Thyroid gland (tissue), 4 donors: ENCODE measurements around the gene PDHX. TPM values are rescaled to one million over a fixed set of nuclear protein-coding genes. Genes with fewer than 3 reads are reported as not detected.

ENCODE experiments used
- DNase-seq, 2 donors: peaks; one replicate each; pipeline ENCODE4 v3.0.0-alpha.2; 2019
- H3K27ac ChIP-seq, 3 donors: fragments of 200-600 bp; sonication (generic); 1 replicate in 2 of 3; 2 replicates in 1 of 3; pipeline ENCODE4 v1.5.1; 2016 to 2019; ENCODE audit warnings: mild to moderate bottlenecking in 1 of 3, moderate library complexity in 1 of 3
- H3K27me3 ChIP-seq: fragments of 200-600 bp; sonication (generic); one replicate; pipeline ENCODE4 v1.5.1; 2019
- H3K36me3 ChIP-seq, 2 donors: fragments of 200-600 bp; sonication (generic); one replicate each; pipeline ENCODE4 v1.5.1; 2016 to 2019
- H3K4me1 ChIP-seq, 2 donors: fragments of 200-600 bp; sonication (generic); one replicate each; pipeline ENCODE4 v1.5.1; 2017 to 2019
- H3K4me3 ChIP-seq, 3 donors: fragments of 200-600 bp; sonication (generic); replicated peaks in 1 of 3; 1 replicate in 2 of 3; 2 replicates in 1 of 3; pipeline ENCODE4 v1.5.1; 2016; ENCODE audit warnings: mild to moderate bottlenecking in 1 of 3
- H3K9me3 ChIP-seq: fragments of 200-600 bp; sonication (generic); one replicate; pipeline ENCODE4 v1.5.1; 2017
- POLR2A ChIP-seq, 2 donors: fragments of 450-650 bp; IDR thresholded peaks; one replicate each; pipeline ENCODE4 v1.6.1; 2017; ENCODE audit warnings: antibody characterized with exemption in 2 of 2, mild to moderate bottlenecking in 2 of 2, moderate library complexity in 1 of 2
- WGBS, 2 donors: methylation state at CpG; one replicate each; pipeline ENCODE4 v1.1.5; 2017; 5-methylcytosine and 5-hydroxymethylcytosine counted together
- intact Hi-C: fragments of 100-400 bp; cut with DNase I; formaldehyde crosslinking; loops from one replicate; pipeline ENCODE4 v1.15.1; 2023
- total RNA-seq, 4 donors: library from RNA; depleted of rRNA; stranded (reverse); fragments of >200 nt; gene quantifications; one replicate each; pipeline ENCODE4 v1.2.3, GENCODE V29; 2016
- TF ChIP-seq, protein P1 (sequence below), 6 experiments: fragments of 200-600 bp in 3 of 6; fragments of 450-650 bp in 3 of 6; sonication (generic) in 3 of 6; IDR thresholded peaks; one replicate each; pipeline ENCODE4 v1.5.1; 2016 to 2019; ENCODE audit warnings: antibody characterized with exemption in 6 of 6, mild to moderate bottlenecking in 2 of 6, inconsistent platforms in 1 of 6, moderate library complexity in 1 of 6

PDHX gene
- total RNA-seq, 4 donors from 2014 or later: 30.8 to 35.2 (median 31.2) TPM

DNA sequence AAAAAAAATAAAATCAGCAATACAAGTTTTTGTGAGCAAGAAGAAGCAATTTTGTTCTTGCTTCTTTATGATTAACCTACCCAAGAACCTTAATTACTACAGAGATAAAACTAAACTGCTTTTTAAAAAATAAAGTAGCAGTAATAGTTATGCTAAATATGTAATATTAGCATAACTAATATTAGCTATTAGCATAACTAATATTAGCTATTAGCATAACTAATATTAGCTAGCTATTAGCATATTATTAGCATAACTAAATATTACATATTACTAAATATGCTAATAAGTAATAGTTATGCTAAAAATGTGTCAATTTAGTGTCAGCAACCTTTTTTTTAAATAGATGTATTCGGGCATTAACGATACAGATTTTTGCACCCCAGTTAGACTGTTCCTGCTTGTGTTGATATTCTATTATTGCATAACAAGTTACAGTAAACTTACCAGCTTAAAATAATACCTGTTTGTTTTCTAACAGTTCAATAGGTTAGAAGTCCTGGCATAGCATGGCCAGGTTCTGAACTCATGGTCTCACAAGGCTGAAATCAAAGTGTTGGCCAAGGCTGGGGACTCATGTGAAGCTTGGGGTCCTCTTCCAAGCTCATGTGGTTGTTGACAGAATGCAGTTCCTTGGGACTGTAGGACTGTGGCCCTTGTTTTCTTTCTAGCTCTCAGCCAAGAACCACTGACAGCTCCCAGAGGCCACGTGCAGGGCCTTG lies 48.4 kb downstream of the PDHX start:
- H3K27me3 ChIP-seq: no peaks in the 10 kb centered on the region
- DNase-seq: no peak
- WGBS, 2 donors: 61 to 80% methylated on average over 3 of the region's 3 CpGs
- peaks cover 3 to 7% of the 10 kb centered on the region in 2 donors for H3K4me1 ChIP-seq
- H3K4me3 ChIP-seq: no peak overlapping the region
- no peaks in the 10 kb centered on the region for H3K9me3 ChIP-seq
- H3K27ac ChIP-seq: no peak overlapping the region
- H3K36me3 ChIP-seq: peaks cover 4 to 9% of the 10 kb centered on the region in 2 donors
- TF ChIP-seq POLR2A (IDR thresholded peaks at IDR 0.05): no peak
- TF ChIP-seq, protein P1, sequence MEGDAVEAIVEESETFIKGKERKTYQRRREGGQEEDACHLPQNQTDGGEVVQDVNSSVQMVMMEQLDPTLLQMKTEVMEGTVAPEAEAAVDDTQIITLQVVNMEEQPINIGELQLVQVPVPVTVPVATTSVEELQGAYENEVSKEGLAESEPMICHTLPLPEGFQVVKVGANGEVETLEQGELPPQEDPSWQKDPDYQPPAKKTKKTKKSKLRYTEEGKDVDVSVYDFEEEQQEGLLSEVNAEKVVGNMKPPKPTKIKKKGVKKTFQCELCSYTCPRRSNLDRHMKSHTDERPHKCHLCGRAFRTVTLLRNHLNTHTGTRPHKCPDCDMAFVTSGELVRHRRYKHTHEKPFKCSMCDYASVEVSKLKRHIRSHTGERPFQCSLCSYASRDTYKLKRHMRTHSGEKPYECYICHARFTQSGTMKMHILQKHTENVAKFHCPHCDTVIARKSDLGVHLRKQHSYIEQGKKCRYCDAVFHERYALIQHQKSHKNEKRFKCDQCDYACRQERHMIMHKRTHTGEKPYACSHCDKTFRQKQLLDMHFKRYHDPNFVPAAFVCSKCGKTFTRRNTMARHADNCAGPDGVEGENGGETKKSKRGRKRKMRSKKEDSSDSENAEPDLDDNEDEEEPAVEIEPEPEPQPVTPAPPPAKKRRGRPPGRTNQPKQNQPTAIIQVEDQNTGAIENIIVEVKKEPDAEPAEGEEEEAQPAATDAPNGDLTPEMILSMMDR (IDR thresholded peaks at IDR 0.05): no peak
- intact Hi-C loops: no loop called here

DNA sequence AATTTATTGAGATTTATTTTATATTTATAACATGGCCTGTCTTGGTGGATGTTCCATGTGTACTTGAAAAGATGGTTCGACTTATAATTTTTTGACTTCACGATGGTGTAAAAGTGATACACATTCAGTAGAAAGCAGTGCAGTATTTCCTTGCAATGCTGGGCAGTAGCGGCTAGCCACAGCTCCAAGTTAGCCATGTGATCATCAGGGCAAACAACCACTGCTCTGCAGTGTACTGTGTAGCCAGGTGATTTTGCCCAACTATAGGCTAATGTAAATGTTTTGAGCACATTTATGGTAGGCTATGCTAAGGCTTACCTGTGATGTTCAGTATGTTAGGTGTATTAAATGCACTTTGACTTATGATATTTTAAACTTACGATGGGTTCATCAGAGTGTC lies 52.4 kb downstream of the PDHX start:
- WGBS, 2 donors: 97 to 98% methylated on average over 4 of the region's 4 CpGs
- no peak overlapping the region for H3K4me3 ChIP-seq
- peaks cover 4 to 18% of the 10 kb centered on the region in 2 donors for H3K36me3 ChIP-seq
- H3K27ac ChIP-seq: no peak overlapping the region
- H3K27me3 ChIP-seq: no peaks in the 10 kb centered on the region
- intact Hi-C loops: no loop called here
- TF ChIP-seq, protein P1 (IDR thresholded peaks at IDR 0.05): no peak
- TF ChIP-seq POLR2A (IDR thresholded peaks at IDR 0.05): no peak
- no peaks in the 10 kb centered on the region for H3K4me1 ChIP-seq
- DNase-seq: no peak
- no peaks in the 10 kb centered on the region for H3K9me3 ChIP-seq

DNA sequence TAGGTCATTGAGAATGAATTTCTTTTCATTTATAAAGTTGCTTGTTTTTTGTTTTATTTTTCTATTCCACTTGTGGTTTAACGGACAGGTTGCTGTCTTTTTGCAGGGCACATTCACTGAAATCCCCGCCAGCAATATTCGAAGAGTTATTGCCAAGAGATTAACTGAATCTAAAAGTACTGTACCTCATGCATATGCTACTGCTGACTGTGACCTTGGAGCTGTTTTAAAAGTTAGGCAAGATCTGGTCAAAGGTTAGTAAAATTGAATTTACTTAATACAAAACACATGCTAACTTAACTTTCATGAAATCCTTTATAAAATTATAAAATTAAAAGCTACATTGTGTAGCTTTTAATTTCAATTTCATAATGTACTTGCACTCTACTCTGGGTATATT lies 53.6 kb downstream of the PDHX start:
- no peak for DNase-seq
- 91 to 94% methylated on average over 3 of the region's 3 CpGs for WGBS, 2 donors

DNA sequence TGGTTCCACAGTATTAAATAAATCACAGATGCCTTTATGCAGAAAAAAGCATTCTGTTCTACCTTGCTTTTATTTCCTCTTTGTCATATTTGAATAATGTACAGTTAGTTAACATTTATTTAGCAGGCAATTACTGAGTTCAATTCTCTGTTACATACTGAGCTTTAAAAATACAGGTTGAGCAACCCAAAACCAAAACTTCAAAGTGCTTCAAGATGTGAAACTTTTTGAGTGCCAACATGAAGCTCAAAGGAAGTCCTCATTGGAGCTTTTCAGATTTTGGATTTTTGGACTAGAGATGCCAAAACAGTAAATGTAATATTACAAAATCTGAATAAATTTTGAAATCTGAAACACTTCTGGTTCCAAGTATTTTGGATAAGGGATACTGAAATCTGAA lies 54.1 kb downstream of the PDHX start:
- intact Hi-C loops: no loop called here
- Histone ChIP-seq H3K36me3 (peaks cover 4 to 18% of the 10 kb centered on the region in 2 donors), H3K27me3 (no peaks in the 10 kb centered on the region), H3K9me3 (no peaks in the 10 kb centered on the region), H3K4me1 (no peaks in the 10 kb centered on the region), H3K27ac (no peak overlapping the region), H3K4me3 (no peak overlapping the region)
- TF ChIP-seq, protein P1 (IDR thresholded peaks at IDR 0.05): no peak
- TF ChIP-seq POLR2A (IDR thresholded peaks at IDR 0.05): no peak
- no peak for DNase-seq

More for the DNA sequence above, 53.6 kb downstream of the PDHX start:
- no peaks in the 10 kb centered on the region for H3K27me3 ChIP-seq
- no peak overlapping the region for H3K4me3 ChIP-seq
- H3K9me3 ChIP-seq: no peaks in the 10 kb centered on the region
- H3K4me1 ChIP-seq: no peaks in the 10 kb centered on the region
- intact Hi-C loops: no loop called here
- H3K27ac ChIP-seq: no peak overlapping the region
- TF ChIP-seq POLR2A (IDR thresholded peaks at IDR 0.05): no peak
- TF ChIP-seq, protein P1 (IDR thresholded peaks at IDR 0.05): no peak
- H3K36me3 ChIP-seq: peaks cover 4 to 18% of the 10 kb centered on the region in 2 donors

DNA sequence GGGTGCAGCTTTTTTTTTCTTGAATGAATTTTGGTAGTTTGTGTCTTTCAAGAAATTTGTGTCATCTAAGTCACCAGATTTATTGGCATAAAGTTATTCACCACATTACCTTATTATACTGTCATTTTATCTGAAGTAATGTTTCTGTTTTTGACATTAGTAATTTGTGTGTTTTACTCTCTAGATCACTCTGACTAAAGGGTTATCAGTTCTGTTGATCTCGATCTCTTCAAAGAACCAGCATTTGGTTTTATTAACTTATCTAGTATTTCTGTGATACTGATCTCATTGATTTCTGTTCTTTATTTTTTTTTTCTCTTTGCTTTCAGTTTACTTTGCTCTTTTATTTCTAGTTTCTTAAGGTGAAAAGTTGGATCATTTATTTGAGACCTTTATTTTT lies 55.5 kb downstream of the PDHX start:
- WGBS, 2 donors: 91 to 98% methylated on average over 1 of the region's 1 CpG
- H3K4me1 ChIP-seq: no peaks in the 10 kb centered on the region
- H3K27ac ChIP-seq: no peak overlapping the region
- no peak for DNase-seq
- TF ChIP-seq, protein P1 (IDR thresholded peaks at IDR 0.05): no peak
- TF ChIP-seq POLR2A (IDR thresholded peaks at IDR 0.05): no peak
- H3K9me3 ChIP-seq: no peaks in the 10 kb centered on the region
- intact Hi-C loops: no loop called here
- no peaks in the 10 kb centered on the region for H3K27me3 ChIP-seq
- peaks cover under 1 to 15% of the 10 kb centered on the region in 2 donors for H3K36me3 ChIP-seq
- H3K4me3 ChIP-seq: no peak overlapping the region
